ENCODE measurements around the gene NEK11.

The NEK11 gene

GRCh38 chr3:131143802-131144201, 117.1 kb downstream of the NEK11 start:
- no peak for DNase-seq

GRCh38 chr3:131147534-131147933, 120.9 kb downstream of the NEK11 start:
- DNase-seq, result no peak

- DNase-seq, result no peak
Measured at GRCh38 chr3:131158434-131158833, 131.8 kb downstream of the NEK11 start.

- DNase-seq, result no peak
Measured at GRCh38 chr3:131162516-131162915, 135.8 kb downstream of the NEK11 start.

- DNase-seq, result no peak
Measured at GRCh38 chr3:131167867-131168266, 141.2 kb downstream of the NEK11 start.

GRCh38 chr3:131169331-131169730, 142.7 kb downstream of the NEK11 start:
- no peak for DNase-seq

- DNase-seq, result no peak
Measured at GRCh38 chr3:131172502-131173200, 146.0 kb downstream of the NEK11 start.

- DNase-seq, result peak; percentile 17
Measured at GRCh38 chr3:131174752-131175151, 148.1 kb downstream of the NEK11 start.

- DNase-seq, result no peak
Measured at GRCh38 chr3:131178710-131179375, 152.2 kb downstream of the NEK11 start.

- DNase-seq, result no peak
Measured at GRCh38 chr3:131192701-131193100, 166.0 kb downstream of the NEK11 start.

- no peak for DNase-seq
Measured at GRCh38 chr3:131193641-131194238, 167.1 kb downstream of the NEK11 start.

GRCh38 chr3:131194816-131195215, 168.1 kb downstream of the NEK11 start:
- DNase-seq, result no peak

- no peak for DNase-seq
Measured at GRCh38 chr3:131200636-131201199, 174.0 kb downstream of the NEK11 start.

- no peak for DNase-seq
Measured at GRCh38 chr3:131216330-131216729, 189.7 kb downstream of the NEK11 start.

- peak; percentile 4 for DNase-seq
Measured at GRCh38 chr3:131216801-131217200, 190.1 kb downstream of the NEK11 start.

GRCh38 chr3:131217296-131217741, 190.6 kb downstream of the NEK11 start:
- DNase-seq, result no peak

- DNase-seq, result no peak
Measured at GRCh38 chr3:131218196-131218595, 191.5 kb downstream of the NEK11 start.

- no peak for DNase-seq
Measured at GRCh38 chr3:131221731-131222130, 195.1 kb downstream of the NEK11 start.

GRCh38 chr3:131222599-131222998, 195.9 kb downstream of the NEK11 start:
- no peak for DNase-seq

GRCh38 chr3:131223373-131224289, 197.0 kb downstream of the NEK11 start:
- DNase-seq, result no peak

- DNase-seq, result no peak
Measured at GRCh38 chr3:131224886-131225550, 198.3 kb downstream of the NEK11 start.

- DNase-seq, result no peak
Measured at GRCh38 chr3:131228522-131228921, 201.8 kb downstream of the NEK11 start.
